SU-DHL-6 (cell line): ENCODE measurements around the gene HSPA4.
"Not testable (repeated sequence)": the region's sequence is repeated elsewhere in the genome, so short reads cannot be mapped to it uniquely, and the experiment has no call there.

Experiments used
- H2AFZ ChIP-seq: fragments of 200-600 bp; sonication (generic); 2 replicates; pipeline ENCODE4 v1.6.1; 2014; ENCODE audit warnings: low read depth, mild to moderate bottlenecking, moderate library complexity, mixed read lengths, antibody characterized with exemption, low read length; ENCODE audit not compliant: severe bottlenecking
- H3F3A ChIP-seq: fragments of 200-600 bp; shearing (Covaris generic); 2 replicates; pipeline ENCODE4 v1.6.0; 2016; ENCODE audit warnings: antibody characterized with exemption, mild to moderate bottlenecking; ENCODE audit not compliant: insufficient read depth
- H3K27ac ChIP-seq: fragments of 200-600 bp; sonication (generic); 2 replicates; pipeline ENCODE4 v1.5.1; 2016; ENCODE audit warnings: low read depth, mild to moderate bottlenecking, low read length, moderate library complexity, mixed read lengths
- H3K27me3 ChIP-seq: fragments of 200-600 bp; sonication (generic), shearing (Covaris generic); 2 replicates; pipeline ENCODE4 v1.6.0; 2014; ENCODE audit warnings: mild to moderate bottlenecking, low read length
- H3K36me3 ChIP-seq: fragments of 200-600 bp; sonication (generic); 2 replicates; pipeline ENCODE4 v1.6.1; 2014; ENCODE audit warnings: mild to moderate bottlenecking, low read length, mixed read lengths
- H3K4me2 ChIP-seq: fragments of 300-600, 200-600 bp; shearing (Covaris generic), sonication (generic); 2 replicates; pipeline ENCODE4 v1.6.0; 2014; ENCODE audit warnings: low read length, low read depth, mild to moderate bottlenecking; ENCODE audit not compliant: poor library complexity, severe bottlenecking
- H3K4me3 ChIP-seq: fragments of 200-600 bp; sonication (generic); 2 replicates; pipeline ENCODE4 v1.5.1; 2014; ENCODE audit warnings: antibody characterized with exemption, low read length, mild to moderate bottlenecking, mixed read lengths; ENCODE audit not compliant: insufficient read depth, poor library complexity, severe bottlenecking
- H3K79me2 ChIP-seq: fragments of 200-600 bp; sonication (generic); 2 replicates; pipeline ENCODE4 v1.6.1; 2014; ENCODE audit warnings: mild to moderate bottlenecking, low read length, moderate library complexity; ENCODE audit not compliant: insufficient read depth
- H3K9ac ChIP-seq: fragments of 200-600 bp; sonication (generic); 2 replicates; pipeline ENCODE4 v1.7.0; 2014; ENCODE audit warnings: mild to moderate bottlenecking, low read length
- H3K9me2 ChIP-seq: fragments of 200-600 bp; sonication (generic); replicated peaks from 2 replicates; pipeline ENCODE4 v1.6.1; 2014; ENCODE audit warnings: low read length; ENCODE audit not compliant: insufficient read depth
- H3K9me3 ChIP-seq: fragments of 200-600 bp; sonication (generic); 2 replicates; pipeline ENCODE4 v1.6.1; 2014; ENCODE audit warnings: low read length, mixed read lengths; ENCODE audit not compliant: insufficient read depth
- H4K20me1 ChIP-seq: fragments of 200-600 bp; sonication (generic); 2 replicates; pipeline ENCODE4 v1.6.1; 2014; ENCODE audit warnings: low read depth, mild to moderate bottlenecking, antibody characterized with exemption, low read length, moderate library complexity, mixed read lengths
- CTCF ChIP-seq: fragments of 200-600 bp; sonication (generic); IDR thresholded peaks from one replicate; pipeline ENCODE4 v1.5.1; 2017; ENCODE audit warnings: antibody characterized with exemption, mild to moderate bottlenecking, low read length, moderate library complexity; ENCODE audit not compliant: insufficient read depth, poor library complexity, severe bottlenecking
- EZH2phosphoT487 ChIP-seq: fragments of 200-600 bp; sonication (generic), shearing (Covaris generic); conservative IDR thresholded peaks from 2 replicates; pipeline ENCODE4 v1.6.1; 2018; ENCODE audit warnings: mild to moderate bottlenecking, antibody characterized with exemption, low read length, moderate library complexity, mixed read lengths

The HSPA4 gene

GRCh38 chr5:133083901-133084300, 32.1 kb downstream of the HSPA4 start:
- Histone ChIP-seq H3F3A (no peaks in the 10 kb centered on the region; the same call in 1 of the 2 replicates), H4K20me1 (0 out of 2 replicates have a peak, but pooled peaks cover 7% of the 10 kb centered on the region), H3K27ac (no peak overlapping the region), H3K9me3 (no peaks in the 10 kb centered on the region), H3K4me3 (no peak overlapping the region), H3K27me3 (no peaks in the 10 kb centered on the region), H3K9ac (no peak overlapping the region), H2AFZ (no peak overlapping the region), H3K4me2 (no peak overlapping the region), H3K79me2 (peaks cover 37% of the 10 kb centered on the region), H3K9me2 (no peaks in the 10 kb centered on the region), H3K36me3 (peaks cover 44% of the 10 kb centered on the region)
- TF ChIP-seq CTCF (no peak), EZH2phosphoT487 (no peak)

GRCh38 chr5:133085171-133085570, 33.4 kb downstream of the HSPA4 start:
- not testable (repeated sequence) for H4K20me1 ChIP-seq, H3K9me3 ChIP-seq, H3K27me3 ChIP-seq, H2AFZ ChIP-seq, H3F3A ChIP-seq, H3K4me3 ChIP-seq, H3K9me2 ChIP-seq, H3K27ac ChIP-seq, H3K9ac ChIP-seq, H3K4me2 ChIP-seq
- peaks cover 28% of the 10 kb centered on the region for H3K79me2 ChIP-seq
- peaks cover 48% of the 10 kb centered on the region for H3K36me3 ChIP-seq

GRCh38 chr5:133086366-133086875, 34.6 kb downstream of the HSPA4 start:
- Histone ChIP-seq H3K27ac (no peak overlapping the region), H2AFZ (no peak overlapping the region), H3K27me3 (no peaks in the 10 kb centered on the region), H3K36me3 (peaks cover 51% of the 10 kb centered on the region), H3K9ac (no peak overlapping the region), H4K20me1 (0 out of 2 replicates have a peak, but pooled peaks cover 2% of the 10 kb centered on the region), H3K9me2 (no peaks in the 10 kb centered on the region), H3K79me2 (peaks cover 20% of the 10 kb centered on the region), H3F3A (no peaks in the 10 kb centered on the region), H3K4me2 (no peak overlapping the region), H3K9me3 (no peaks in the 10 kb centered on the region), H3K4me3 (no peak overlapping the region)
- no peak for TF ChIP-seq CTCF
- no peak for TF ChIP-seq EZH2phosphoT487

GRCh38 chr5:133088064-133088463, 36.3 kb downstream of the HSPA4 start:
- H3K4me2 ChIP-seq: no peak overlapping the region
- H3K36me3 ChIP-seq: peaks cover 51% of the 10 kb centered on the region
- H3K79me2 ChIP-seq: peaks cover 8% of the 10 kb centered on the region
- TF ChIP-seq EZH2phosphoT487 (no peak), CTCF (no peak)
- no peaks in the 10 kb centered on the region for H3K9me3 ChIP-seq
- H2AFZ ChIP-seq: no peak overlapping the region
- H4K20me1 ChIP-seq: 0 out of 2 replicates have a peak, but pooled peaks cover 2% of the 10 kb centered on the region
- H3K27ac ChIP-seq: no peak overlapping the region
- H3K27me3 ChIP-seq: no peaks in the 10 kb centered on the region
- H3F3A ChIP-seq: no peaks in the 10 kb centered on the region
- no peak overlapping the region for H3K4me3 ChIP-seq
- no peaks in the 10 kb centered on the region for H3K9me2 ChIP-seq
- H3K9ac ChIP-seq: no peak overlapping the region
